Testis (tissue), 3 donors: ENCODE measurements around the gene RELCH. TPM values are rescaled to one million over a fixed set of nuclear protein-coding genes. Genes with fewer than 3 reads are reported as not detected.

ENCODE experiments used
- DNase-seq: peaks from one replicate; pipeline ENCODE4 v3.0.0-alpha.2; 2019
- H3K27ac ChIP-seq, 2 donors: fragments of 200-600 bp; sonication (generic); one replicate each; pipeline ENCODE4 v1.5.1; 2019
- H3K27me3 ChIP-seq: fragments of 200-600 bp; sonication (generic); one replicate; pipeline ENCODE4 v1.5.1; 2019
- H3K36me3 ChIP-seq: fragments of 200-600 bp; sonication (generic); one replicate; pipeline ENCODE4 v1.5.1; 2017; ENCODE audit warnings: low read depth; ENCODE audit errors: missing control alignments
- H3K4me1 ChIP-seq: fragments of 200-600 bp; sonication (generic); one replicate; pipeline ENCODE4 v1.5.1; 2019
- H3K4me3 ChIP-seq, 2 donors: fragments of 200-600 bp; sonication (generic); one replicate each; pipeline ENCODE4 v1.5.1; 2017 to 2019
- H3K9me3 ChIP-seq: fragments of 200-600 bp; sonication (generic); one replicate; pipeline ENCODE4 v1.5.1; 2017
- POLR2A ChIP-seq: fragments of 450-650 bp; IDR thresholded peaks from one replicate; pipeline ENCODE4 v1.6.1; 2017; ENCODE audit warnings: antibody characterized with exemption, mild to moderate bottlenecking, moderate library complexity
- WGBS, 2 donors: methylation state at CpG; one replicate each; pipeline ENCODE4 v1.1.5; 2018; 5-methylcytosine and 5-hydroxymethylcytosine counted together
- intact Hi-C: fragments of 100-400 bp; cut with DNase I; formaldehyde crosslinking; loops from one replicate; pipeline ENCODE4 v1.15.1; 2023; ENCODE audit warnings: low total_unique reads
- polyA plus RNA-seq: library from polyadenylated mRNA; stranded (reverse); fragments of 350-450 nt; fragmentation: Illumina TruSeq; extraction: RNeasy Lipid Tissue Mini Kit (QIAGEN cat#74804); gene quantifications from one replicate; pipeline ENCODE4 v1.2.3, GENCODE V29; 2014; ENCODE audit warnings: low read depth, low replicate concordance; ENCODE audit not compliant: insufficient read depth
- total RNA-seq, 2 donors: library from RNA; depleted of rRNA; stranded (reverse); fragments of >200 nt; gene quantifications; one replicate each; pipeline ENCODE4 v1.2.3, GENCODE V29; 2016
- TF ChIP-seq, protein P1 (sequence below), 3 experiments: fragments of 450-650 bp in 2 of 3; fragments of 200-600 bp in 1 of 3; sonication (generic) in 1 of 3; IDR thresholded peaks; one replicate each; pipeline ENCODE4 v1.5.1; 2016 to 2019; ENCODE audit warnings: antibody characterized with exemption in 3 of 3, mild to moderate bottlenecking in 2 of 3, moderate library complexity in 1 of 3

RELCH gene
- total and polyA plus RNA-seq, 3 donors from 2014 or later: 15.7 to 41.6 (median 27.2) TPM

DNA sequence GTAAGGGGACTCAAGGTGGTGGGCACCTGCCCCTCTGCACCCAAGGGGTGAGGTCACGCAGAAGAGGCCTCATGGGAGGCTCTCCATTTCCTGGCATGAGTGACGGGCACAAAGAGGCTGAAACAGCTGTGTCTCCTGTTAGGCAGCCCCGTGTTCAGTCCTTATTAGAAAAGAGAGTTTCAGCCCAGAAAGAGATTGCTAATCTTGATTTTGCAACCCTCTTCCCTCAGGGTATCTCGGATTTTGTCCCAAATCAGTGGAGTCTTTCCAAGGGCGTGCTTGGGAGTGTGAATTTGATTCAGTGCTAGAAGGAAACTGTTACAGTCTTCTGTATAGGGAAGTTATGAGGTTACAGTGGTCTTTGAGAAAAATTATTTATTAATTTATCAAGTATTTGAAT lies 148.4 kb downstream of the RELCH start:
- no peaks in the 10 kb centered on the region for H3K9me3 ChIP-seq
- H3K36me3 ChIP-seq: no peaks in the 10 kb centered on the region
- H3K4me3 ChIP-seq: no peak overlapping the region
- H3K27me3 ChIP-seq: no peaks in the 10 kb centered on the region
- H3K4me1 ChIP-seq: peaks cover 11% of the 10 kb centered on the region
- intact Hi-C loops: no loop called here
- H3K27ac ChIP-seq: no peak overlapping the region
- 68 to 74% methylated on average over 4 to 5 of the region's 5 CpGs for WGBS, 2 donors
- no peak for DNase-seq
- no peak for TF ChIP-seq POLR2A
- TF ChIP-seq, protein P1, sequence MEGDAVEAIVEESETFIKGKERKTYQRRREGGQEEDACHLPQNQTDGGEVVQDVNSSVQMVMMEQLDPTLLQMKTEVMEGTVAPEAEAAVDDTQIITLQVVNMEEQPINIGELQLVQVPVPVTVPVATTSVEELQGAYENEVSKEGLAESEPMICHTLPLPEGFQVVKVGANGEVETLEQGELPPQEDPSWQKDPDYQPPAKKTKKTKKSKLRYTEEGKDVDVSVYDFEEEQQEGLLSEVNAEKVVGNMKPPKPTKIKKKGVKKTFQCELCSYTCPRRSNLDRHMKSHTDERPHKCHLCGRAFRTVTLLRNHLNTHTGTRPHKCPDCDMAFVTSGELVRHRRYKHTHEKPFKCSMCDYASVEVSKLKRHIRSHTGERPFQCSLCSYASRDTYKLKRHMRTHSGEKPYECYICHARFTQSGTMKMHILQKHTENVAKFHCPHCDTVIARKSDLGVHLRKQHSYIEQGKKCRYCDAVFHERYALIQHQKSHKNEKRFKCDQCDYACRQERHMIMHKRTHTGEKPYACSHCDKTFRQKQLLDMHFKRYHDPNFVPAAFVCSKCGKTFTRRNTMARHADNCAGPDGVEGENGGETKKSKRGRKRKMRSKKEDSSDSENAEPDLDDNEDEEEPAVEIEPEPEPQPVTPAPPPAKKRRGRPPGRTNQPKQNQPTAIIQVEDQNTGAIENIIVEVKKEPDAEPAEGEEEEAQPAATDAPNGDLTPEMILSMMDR (IDR thresholded peaks at IDR 0.05): no peak

DNA sequence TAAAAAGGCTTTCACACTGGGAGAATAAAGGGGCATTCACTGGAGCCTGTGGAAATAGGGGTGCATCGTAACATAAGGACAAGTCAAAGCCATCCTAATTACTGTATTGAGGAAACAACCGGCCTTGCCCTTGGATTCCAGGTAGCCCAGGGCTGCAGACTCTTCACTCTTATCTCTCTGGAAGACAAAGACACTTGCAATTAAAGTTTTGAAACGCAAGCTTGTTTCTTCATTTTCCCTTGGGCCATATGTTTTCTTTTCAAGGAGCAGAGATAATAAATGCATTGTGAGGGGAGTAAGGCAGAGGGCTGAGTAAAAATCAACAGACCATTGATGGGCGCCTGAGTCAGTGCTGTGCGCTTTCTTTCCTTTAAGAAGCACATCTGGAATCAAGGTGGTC lies 149.6 kb downstream of the RELCH start:
- Histone ChIP-seq H3K27me3 (no peaks in the 10 kb centered on the region), H3K36me3 (no peaks in the 10 kb centered on the region), H3K27ac (no peak overlapping the region), H3K4me1 (peaks cover 11% of the 10 kb centered on the region), H3K9me3 (no peaks in the 10 kb centered on the region), H3K4me3 (no peak overlapping the region)
- DNase-seq: no peak
- intact Hi-C loops: no loop called here
- TF ChIP-seq POLR2A: no peak
- TF ChIP-seq, protein P1 (IDR thresholded peaks at IDR 0.05): no peak
- 72 to 73% methylated on average over 5 of the region's 5 CpGs for WGBS, 2 donors

DNA sequence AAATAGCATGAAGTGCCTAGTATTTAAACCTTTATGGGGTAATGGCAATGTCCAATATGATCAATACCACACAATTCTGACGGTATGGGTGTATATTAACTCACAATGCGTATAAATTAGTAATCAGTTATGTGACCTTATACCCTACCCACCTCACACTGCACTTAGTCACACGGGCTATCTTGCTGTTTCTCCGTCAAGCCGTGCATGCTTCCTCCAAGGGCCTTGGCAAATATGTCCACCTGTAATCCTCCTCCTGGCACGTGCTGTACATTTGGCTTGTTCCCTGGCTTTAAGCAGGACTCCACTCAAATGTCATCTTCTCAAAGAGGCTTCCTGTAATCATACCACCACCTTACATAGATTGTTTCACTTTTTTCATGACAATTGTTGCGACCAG lies 150.3 kb downstream of the RELCH start:
- H3K27me3 ChIP-seq: no peaks in the 10 kb centered on the region
- 81 to 83% methylated on average over 7 of the region's 7 CpGs for WGBS, 2 donors

DNA sequence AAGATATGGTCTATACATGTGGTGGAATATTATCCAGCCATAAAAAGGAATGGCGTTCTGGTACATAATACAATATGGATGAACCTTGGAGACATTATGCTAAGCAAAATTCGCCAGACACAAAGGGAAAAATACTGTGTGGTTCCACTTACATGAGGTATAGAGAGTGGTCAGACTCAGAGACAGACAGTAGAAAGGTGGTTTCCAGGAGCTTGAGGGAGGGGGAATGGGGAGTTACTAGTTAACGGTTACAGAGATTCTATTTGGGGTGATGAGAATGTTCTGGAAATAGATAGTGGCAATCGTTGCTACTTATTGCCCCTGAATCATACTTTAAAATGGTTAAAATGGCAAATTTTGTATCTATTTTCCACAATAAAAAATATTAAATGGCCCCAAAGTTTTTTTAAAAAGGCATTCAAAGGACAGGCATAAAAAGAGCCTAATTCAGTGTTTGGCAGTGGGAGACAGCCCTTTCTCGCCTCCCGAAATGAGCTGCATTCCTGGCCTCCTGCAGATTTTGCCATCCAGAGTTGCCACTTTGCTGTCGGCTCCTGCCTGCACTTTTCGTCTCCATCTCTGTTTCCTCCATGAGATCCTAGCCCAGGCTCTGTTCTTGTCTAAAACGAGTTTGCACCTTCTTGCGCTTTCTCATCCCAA lies 151.5 kb downstream of the RELCH start:
- Histone ChIP-seq H3K4me3 (no peak overlapping the region), H3K4me1 (peaks cover 11% of the 10 kb centered on the region), H3K9me3 (no peaks in the 10 kb centered on the region), H3K36me3 (no peaks in the 10 kb centered on the region), H3K27me3 (no peaks in the 10 kb centered on the region), H3K27ac (no peak overlapping the region)
- 69 to 76% methylated on average over 10 of the region's 10 CpGs for whole genome bisulfite sequencing, 2 donors
- DNase-seq: no peak
- no peak for TF ChIP-seq POLR2A
- TF ChIP-seq, protein P1 (IDR thresholded peaks at IDR 0.05): no peak
- intact Hi-C loops: no loop called here

More for the DNA sequence above, 150.3 kb downstream of the RELCH start:
- Histone ChIP-seq H3K4me1 (peaks cover 11% of the 10 kb centered on the region), H3K9me3 (no peaks in the 10 kb centered on the region), H3K27ac (no peak overlapping the region), H3K36me3 (no peaks in the 10 kb centered on the region), H3K4me3 (no peak overlapping the region)
- TF ChIP-seq POLR2A: no peak
- TF ChIP-seq, protein P1 (IDR thresholded peaks at IDR 0.05): no peak
- intact Hi-C loops: no loop called here
- DNase-seq: no peak
